HG02870 (cell line): ENCODE results near the gene STAMBPL1.
A peak's percentile ranks its signal among the peaks of the same experiment; 100 is the strongest.
"Not testable (repeated sequence)": the region's sequence is repeated elsewhere in the genome, so short reads cannot be mapped to it uniquely, and the experiment has no call there.

ENCODE experiments used
- ATAC-seq: cut with Tn5 transposase; IDR thresholded peaks from one replicate; pipeline ENCODE4 v1.9.1; 2021; ENCODE audit warnings: mild to moderate bottlenecking, moderate library complexity; ENCODE audit not compliant: unreplicated experiment

STAMBPL1 gene

DNA sequence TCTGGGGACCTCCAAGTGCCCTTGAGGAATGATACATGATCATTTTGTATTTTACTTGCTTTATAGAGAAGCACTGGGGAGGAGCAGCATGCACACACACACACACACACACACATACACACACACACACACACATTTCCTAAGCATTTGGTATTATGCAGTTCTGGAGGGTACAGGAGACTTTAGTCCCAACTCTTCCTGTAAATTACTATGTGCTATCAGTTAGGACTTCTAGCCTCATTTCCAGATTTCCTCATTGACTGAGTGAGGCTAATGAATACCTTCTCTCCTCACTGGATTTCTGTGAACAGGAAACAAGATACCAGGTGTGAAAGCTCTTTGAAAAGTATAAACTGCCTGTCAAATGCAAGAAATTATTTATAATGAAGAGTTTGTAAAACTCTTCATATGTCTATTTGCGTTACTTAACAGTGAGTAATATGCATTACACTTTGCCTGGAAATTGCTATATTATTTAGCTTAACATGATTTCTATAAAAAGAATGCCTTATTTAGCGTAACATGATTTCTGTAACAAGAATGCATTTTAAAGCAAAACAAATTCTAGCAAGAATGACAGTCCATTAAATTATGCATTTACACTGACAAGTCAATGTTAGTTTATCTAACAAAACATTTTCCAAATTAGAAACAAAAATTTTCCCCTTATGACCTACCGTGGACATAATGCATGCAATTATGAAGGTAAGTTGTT lies 38.3 kb downstream of the STAMBPL1 start:
- no peak for ATAC-seq

DNA sequence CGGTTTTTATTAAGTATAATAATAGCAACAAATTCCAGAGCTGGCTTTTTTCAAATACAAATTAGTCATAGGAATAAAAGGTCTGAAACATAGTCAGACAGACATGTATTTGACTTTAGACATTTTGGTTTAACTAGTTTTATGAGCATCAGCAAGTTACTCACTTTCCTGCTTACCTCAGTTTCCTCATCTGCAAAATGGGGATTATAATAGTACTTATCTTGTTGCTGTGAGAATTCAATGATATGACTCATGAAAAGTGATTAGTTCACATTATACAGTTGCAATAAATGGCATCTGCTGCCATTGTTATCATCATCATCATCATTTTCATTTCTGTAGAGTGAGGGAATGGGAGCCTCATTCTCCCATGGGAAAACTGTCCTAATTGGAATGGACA lies 39.0 kb downstream of the STAMBPL1 start:
- no peak for ATAC-seq

DNA sequence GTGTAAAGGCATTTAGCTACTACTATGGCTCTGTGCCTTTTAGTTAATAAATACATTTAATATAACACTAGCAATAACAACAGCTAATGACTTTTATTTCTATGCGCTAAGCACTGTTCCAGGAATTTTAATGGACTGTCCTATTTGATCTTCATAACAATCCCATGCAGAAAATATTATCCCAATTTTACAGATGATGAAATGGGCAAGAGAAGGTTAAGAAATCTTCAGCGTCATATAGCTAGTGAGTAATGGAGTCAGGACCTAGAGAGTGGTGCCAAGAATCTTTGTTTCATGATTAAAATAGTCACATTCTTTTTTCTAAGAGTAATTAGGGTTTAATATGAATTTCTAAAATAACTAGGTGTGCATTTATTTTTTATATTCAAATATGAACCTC lies 40.2 kb downstream of the STAMBPL1 start:
- ATAC-seq, result no peak

DNA sequence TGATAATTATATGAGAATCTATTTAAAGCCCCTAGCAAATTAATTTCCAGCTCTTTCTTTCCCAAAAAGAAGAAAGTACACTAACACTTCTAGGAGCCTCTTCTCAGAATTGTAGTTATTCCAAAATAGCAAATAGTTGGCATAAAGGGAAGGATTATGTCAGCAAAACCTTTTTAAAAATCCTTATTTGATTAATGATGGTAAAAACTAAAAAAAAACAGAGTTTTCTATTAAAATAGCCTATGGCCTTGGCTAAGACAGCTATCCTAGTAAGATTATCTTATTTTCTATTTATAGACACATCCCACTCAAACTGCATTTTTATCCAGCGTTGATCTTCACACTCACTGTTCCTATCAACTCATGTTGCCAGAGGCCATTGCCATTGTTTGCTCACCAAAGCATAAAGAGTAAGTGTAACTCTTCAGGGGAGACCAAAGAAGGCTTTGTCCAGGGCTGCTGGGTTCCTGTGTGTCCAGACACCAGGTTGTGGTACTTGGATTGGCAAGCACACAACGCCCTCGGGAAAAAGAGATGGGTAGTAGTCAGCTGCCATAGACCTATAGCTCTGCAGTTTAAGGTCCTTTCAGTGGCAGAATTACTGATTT lies 41.0 kb downstream of the STAMBPL1 start:
- ATAC-seq, result no peak

DNA sequence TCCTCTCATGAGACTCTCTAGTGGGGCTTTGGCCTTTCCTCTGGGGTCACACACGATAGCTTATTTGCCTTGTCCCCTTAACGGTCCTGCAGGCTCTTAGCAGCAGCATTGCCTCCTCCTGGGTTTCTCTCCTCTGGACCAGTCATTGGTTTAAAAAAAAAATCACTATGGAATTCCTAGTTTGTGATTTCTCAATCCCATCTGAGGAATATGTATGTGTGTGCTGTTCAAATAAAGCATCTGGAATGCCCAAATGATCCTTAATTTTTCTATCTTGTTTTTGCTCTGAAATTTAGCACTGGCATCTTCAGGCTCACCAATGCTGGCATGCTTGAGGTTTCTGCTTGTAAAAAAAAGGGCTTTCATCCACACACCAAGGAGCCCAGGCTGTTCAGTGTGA lies 42.0 kb downstream of the STAMBPL1 start:
- ATAC-seq, result no peak

DNA sequence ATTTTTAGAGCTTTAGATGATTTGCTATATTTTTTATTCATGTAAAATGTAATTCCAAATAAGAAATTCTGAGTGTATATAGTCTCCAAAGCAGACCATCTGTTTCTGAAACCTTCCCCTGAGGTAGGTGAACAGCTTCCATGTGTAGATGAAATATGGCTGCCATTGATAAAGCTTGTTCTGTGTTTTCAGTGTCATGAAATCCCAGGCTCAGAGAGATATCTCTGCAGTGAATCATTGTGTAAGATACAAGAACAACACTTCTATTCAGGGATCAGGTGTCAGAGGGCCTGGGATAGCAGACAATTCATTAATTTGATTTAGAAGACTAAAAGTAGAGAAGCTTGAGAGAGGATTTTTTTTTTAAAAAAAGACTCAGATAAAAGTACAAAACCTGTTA lies 43.5 kb downstream of the STAMBPL1 start:
- ATAC-seq, result no peak

DNA sequence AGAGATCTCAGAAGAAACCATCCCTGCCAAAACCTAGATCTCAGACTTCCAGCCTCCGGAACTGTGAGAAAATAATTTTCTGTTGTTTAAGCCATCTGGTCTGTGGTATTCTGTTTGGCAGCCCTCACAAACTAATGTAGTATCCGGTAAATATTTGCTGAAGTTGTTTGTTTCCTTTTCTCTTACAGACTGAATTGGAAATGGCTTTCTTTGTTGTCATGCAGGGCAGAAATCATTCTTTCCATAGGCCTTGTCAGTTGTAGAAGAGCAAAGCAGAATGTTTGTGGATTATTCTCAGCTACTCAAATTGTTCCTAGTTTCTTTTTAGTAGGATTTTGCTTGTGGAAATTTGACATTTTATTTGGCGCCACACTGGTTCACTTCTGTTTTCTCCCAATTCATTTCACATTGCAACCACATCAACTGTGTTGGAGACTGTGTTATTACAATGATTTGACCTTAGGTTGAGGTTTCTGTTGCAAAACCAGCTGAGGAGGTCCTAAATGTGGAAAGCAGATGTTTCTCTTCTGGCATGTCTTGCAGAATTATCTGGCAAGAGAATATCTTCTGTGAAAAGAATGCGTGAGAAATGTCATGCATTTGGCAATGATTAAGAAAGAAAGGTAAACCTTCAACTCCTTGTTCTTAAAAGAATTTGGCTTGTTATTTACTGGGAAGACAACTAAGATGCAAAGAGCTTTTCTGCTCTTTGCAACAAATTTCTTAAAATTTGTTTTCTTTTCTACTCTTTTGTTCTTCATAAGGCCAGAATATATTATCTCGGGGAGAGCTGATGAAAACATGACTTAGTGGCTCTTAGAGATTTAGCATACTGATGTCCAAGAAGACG lies 46.7 kb downstream of the STAMBPL1 start:
- no peak for ATAC-seq

DNA sequence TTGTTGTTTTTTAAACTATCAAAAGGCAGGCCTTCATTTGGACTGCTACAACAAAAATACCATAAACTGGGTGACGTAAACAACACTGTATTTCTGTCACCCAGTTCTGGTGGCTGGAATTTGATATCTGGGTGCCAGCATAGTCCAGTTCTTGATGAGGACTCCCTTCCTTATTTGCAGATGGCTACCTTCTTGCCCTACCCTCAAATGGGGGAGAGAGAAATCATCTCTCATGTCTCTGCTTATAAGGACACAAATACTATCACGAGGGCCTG lies 47.3 kb downstream of the STAMBPL1 start:
- no peak for ATAC-seq

DNA sequence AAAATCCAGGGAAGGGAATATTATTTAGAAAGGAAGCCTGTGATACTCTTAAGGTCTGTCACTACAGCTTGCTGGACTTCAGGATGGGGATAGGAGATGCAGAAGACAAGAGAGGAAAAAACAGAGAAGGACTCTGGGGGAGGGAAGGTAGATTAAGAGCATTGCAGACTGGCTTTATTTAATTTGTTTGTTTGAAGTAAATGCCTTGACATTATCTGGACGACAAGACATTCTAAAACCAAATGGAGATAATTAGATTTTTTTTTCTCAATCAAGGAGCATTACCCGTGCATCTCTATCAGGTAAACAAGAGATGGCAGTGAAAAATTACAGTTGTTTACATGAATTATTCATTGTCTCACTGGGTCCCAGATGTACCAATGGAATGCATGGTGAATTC lies 48.2 kb downstream of the STAMBPL1 start:
- ATAC-seq, result no peak

DNA sequence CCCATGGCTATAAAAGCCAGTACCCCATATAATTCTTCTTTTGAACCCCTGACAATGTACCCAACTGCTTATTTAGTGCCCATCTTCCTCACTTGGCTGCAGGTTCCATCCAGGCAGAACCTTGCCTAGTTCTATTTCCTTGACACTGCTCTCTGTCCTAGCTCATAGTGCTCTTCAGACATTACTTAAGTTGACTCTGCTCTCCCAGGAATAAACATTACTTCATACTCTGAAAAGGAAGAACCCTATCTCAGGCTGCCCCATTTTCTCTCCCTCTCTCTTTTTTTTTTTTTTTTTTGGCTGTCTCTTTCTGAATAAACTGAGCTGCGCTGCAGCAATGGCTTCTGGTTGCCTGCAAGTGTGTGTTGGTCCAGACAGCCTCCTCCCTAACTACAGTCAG lies 51.5 kb downstream of the STAMBPL1 start:
- ATAC-seq, result no peak

DNA sequence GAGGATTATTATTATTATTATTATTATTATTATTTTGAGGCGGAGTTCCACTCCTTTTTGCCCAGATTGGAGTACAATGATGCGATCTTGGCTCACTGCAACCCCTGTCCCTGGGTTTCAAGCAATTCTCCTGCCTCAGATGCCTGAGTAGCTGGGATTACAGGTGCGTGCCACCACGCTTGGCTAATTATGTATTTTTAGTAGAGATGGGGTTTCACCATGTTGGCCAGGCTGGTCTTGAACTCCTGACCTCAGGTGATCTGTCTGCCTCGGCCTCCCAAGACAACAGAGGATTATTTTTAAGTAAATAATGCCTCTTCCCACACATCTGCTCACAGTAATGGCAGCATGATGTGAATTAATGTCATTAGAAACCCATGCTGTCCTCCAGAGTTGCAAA lies 52.0 kb downstream of the STAMBPL1 start:
- ATAC-seq, result not testable (repeated sequence)

DNA sequence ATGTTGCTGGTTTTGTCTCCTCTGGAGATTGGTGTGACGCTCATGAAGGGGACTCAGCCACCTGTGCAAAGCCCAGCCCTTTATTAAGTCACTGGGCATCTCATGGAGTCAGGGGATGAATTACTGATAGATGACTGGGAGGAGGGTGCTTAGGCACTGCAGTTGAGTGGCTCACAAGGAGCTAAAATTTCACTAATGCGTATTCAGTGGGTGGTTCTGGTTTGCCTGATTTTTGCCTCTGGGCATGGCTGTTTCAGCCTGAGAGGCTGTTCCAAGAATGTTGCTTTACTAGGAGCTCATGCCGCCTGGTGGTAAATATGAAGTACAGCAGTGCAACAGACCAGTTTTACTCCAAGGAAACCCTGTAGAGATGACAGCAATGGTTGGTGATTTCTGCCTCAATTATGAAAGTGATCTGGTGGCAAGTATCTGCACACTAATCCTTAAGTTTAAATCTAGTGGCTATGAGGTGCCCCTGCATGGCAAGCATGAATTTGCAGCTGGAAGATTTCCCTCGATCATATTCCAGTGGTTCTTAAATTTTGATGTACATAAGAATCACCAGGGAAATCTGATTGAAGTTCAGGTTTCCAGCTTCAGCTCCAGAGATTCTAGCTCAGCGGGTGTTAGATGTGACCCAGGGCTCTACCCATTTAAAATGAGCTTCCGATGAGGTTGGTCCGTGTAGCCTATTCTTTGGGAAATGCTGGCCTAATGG lies 52.7 kb downstream of the STAMBPL1 start:
- ATAC-seq, result no peak

DNA sequence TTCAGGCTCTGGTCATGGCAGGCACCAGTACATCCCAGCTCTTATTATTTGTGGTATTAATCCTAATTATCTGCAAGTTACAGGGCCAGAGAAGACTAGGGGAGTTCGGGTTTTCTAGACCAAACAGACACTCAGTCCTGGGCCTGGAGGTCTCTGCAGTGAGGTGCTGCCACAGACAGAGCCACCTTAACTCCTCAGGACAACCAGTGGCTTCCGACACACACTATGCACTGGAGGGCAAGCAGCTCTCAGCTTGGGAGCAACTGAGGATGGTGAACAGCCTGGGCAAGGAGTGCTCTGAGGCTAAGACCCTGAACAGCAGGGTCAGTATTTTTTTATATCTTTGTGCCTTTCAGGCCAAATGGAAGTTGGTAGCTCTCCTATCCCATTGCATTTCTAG lies 53.5 kb downstream of the STAMBPL1 start:
- ATAC-seq, result no peak

DNA sequence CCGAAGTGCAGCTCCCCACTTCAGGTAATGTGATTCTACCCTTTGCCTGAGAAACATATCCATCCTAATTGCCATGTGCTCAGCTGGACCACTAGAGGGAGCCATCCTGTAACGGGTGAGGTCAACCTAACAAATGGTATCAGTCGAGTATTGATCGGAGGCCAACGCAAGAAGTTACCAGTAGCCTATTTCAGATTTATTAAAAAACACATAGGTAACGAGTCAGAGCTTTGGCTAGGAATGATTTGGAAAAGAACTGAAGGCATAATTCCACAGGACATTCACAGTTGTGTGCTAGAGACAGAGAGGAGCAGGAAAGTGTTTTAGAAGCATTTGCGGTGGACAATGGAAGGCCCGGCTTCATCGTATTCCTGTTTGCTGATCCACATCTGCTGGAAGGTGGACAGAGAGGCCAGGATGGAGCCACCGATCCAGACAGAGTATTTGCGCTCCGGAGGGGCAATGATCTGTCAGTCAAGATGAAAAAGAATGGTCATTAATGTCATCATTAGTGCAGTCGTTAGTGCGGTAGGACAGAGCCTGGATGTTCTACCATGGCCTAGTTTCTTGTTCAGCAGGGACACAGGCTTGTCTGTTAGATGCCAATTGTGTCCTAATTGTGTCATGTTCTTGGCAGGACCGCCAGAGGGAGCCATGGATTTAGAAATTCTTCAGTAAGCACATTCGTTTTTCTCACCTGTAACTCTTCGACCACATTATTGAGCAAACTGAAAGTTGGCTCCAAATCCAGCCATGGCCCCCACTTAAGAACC lies 55.0 kb downstream of the STAMBPL1 start:
- ATAC-seq, result peak; percentile 35

DNA sequence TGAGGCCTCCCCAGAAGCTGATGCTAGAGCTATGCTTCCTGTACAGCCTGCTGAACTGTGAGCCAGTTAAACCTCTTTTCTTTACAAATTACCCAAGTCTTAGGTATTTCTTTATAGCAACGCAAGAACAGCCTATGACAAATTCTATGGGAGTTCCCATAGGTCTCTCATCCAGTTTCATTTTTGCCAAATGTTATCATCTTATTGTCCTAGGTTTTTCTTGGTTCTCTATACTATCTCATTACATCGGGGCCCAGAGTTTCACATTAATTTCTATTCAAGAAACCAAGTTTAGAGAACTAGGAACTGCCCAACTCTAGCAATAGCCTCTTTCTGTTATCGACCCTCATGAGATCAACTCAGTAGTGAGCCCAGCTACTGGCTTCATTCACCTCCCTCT lies 56.6 kb downstream of the STAMBPL1 start:
- no peak for ATAC-seq

DNA sequence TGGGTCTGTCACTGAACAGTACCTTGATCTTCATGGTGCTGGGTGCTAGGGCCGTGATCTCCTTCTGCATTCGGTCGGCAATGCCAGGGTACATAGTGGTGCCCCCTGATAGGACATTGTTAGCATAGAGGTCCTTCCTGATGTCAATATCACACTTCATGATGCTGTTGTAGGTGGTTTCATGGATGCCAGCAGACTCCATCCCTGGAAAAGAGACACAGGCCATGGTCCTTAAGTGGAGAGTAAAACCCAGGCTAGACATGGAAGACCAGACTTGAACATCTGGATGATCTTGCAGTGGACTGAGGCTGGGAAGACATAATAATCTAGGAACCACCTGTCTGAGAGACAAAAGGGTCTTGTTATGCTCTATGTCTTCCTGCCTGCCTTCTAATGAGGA lies 58.0 kb downstream of the STAMBPL1 start:
- no peak for ATAC-seq

DNA sequence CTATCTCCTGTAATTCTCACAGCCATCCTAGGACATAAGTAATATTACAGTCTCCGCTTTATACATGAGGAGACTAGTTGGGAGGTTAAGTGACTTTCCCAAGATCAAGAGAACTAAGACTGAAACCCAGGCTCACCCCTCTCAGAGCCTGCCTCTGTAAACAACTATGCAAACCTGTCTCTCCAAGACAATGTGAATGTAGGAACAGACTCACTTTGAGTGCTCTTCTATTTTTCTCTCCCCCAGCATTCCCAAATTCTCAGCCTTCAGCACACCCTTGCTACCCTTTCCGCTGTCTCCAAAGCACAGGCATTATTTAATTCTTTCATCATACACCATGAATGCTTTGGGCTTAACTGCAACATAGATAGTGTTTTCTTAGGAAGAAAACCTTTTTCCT lies 58.9 kb downstream of the STAMBPL1 start:
- no peak for ATAC-seq

DNA sequence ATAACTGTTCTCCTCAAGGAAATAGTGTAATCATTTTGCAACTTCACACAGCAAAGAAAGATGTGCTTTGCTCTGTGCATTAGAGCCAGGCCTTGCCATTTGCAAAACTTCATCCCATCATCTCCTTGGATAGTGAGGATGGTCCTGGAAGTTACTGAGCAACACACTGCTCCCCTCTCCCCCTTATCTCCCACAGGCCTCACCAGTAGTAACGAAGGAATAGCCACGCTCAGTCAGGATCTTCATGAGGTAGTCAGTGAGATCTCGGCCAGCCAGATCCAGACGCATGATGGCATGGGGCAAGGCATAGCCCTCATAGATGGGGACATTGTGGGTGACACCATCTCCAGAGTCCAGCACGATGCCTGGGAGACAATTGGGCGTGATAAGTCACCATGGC lies 61.0 kb downstream of the STAMBPL1 start:
- ATAC-seq, result no peak

DNA sequence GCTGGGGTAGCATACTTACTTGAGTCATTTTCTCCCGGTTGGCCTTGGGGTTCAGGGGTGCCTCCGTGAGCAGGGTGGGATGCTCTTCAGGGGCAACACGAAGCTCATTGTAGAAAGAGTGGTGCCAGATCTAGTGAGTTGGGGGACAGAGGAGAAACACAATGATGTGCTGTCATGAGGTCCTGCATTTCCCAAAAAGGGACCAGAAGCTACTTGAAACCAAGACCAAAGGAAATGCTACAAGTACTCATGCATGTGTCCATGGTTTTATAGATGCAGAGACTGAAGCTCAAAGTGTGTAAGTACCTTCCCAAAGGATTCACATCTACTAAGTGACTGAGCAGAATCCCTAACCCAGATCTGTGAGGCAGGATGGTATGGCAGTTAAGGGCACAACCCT lies 63.7 kb downstream of the STAMBPL1 start:
- ATAC-seq, result no peak

DNA sequence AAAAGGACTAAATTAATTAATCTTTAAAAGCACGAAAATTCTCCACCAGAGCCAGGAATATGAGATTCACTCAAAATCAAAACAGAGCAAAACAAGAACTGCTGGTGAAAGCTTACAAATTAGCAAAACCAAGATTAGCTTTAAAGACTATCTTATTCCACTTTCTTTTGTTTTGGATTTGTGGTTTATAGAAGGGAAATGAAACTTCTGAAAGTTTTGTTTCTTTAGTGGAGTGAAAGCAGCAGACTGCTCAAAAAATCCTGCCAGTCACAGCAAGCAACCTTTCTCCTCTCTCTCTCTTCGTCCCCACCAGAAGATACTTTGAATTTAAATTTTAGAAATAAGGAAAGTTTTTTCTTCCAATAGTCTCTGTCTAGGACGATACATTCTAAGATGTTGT lies 64.8 kb downstream of the STAMBPL1 start:
- ATAC-seq, result no peak

DNA sequence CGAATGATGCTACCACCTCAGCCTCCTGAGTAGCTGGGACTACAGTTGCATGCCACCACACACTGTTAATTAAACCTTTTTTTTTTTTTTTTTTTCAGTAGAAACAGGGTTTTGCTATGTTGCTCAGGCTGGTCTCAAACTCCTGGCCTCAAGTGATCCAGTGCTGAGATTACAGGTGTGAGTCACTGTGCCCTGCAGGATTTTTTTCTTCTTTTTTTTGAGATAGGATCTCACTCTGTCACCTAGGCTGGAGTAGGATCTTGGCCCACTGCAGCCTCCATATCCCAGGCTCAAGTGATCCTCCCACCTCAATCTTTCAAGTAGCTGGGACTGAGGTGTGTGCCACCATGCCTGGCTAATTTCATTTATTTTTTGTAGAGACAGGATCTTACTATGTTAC lies 66.2 kb downstream of the STAMBPL1 start:
- ATAC-seq, result no peak
